ENCODE data around the gene RRP1B.
"Not testable (repeated sequence)": the region's sequence is repeated elsewhere in the genome, so short reads cannot be mapped to it uniquely, and the experiment has no call there.

RRP1B gene

DNA sequence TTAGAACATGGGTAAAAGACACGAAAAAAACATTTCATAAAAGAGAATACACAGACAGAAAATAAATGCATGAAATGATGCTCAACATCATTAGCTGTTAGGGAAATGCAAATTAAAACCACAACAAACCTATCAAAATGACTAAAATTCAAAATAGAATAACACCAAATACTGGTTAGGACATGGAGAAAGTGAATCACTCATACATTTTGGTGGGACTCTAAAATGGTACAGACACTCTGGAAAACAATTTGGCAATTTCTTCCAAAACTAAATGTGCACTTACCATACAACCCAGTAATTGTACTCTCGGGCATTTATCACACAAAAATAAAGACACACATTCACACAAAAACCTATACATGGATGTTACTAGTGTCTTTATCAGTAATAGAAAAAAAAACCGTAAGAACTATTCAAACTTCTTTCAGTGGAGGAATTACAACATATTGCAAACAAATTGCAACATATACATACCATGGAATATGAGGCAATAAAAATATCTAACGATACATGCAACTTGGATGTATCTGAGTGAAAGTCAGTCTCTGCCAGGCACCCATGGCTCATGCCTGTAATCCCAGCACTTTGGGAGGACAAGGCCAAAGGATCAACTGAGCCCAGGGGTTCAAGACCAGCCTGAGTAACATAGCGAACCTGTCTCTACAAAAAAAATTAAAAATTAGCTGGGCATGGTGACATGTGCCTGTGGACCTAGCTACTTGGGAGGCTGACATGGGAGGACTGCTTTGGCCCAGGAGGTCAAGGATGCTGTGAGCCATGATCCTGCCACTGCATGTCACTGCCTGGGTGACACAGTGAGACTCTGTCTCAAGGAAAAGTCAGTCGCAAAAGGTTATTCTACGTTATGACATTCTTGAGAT, 19.6 kb upstream of the RRP1B start:
- in situ Hi-C loops (cut with MboI; ENCODE audit: low sequenced_read_pairs): no loop called here

DNA sequence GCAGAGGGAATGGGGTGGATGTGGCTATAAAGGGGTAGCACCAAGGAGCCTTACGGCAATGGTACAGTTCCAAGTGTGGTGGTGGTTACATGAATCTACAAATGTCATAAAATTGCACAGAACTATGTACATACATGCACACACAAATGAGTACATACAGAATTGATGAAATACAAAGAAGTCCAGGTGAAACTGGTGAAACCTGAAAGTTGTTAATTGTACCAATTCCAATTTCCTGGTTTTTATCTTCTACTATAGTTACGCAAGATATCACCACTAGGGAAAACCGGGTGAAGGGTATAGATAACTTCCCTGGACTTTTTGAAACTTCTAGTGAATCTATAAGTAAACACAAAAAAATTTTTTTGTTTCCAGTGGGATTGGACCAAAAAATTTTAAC, 19.0 kb upstream of the RRP1B start:
- in situ Hi-C loops (cut with MboI; ENCODE audit: low sequenced_read_pairs): no loop called here

DNA sequence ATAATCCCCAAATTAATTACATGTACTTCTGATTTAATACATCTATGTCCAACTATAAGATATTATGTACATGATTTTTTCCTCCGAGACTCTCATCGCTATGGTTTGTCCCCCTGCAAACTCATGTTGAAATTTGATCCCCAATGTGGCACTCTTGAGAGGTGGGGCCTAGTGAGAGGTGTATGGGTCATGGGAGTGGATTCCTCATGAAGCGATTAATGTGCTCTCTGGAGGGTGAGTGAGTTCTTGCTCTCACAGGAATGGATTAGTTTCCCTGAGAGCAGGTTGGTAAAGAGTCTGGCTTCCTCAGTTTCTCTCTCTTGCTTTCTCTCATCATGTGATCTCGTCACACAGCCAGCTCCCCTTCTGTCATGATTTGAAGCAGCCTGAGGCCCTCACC, 16.2 kb upstream of the RRP1B start:
- in situ Hi-C loops (cut with MboI; ENCODE audit: low sequenced_read_pairs): no loop called here

DNA sequence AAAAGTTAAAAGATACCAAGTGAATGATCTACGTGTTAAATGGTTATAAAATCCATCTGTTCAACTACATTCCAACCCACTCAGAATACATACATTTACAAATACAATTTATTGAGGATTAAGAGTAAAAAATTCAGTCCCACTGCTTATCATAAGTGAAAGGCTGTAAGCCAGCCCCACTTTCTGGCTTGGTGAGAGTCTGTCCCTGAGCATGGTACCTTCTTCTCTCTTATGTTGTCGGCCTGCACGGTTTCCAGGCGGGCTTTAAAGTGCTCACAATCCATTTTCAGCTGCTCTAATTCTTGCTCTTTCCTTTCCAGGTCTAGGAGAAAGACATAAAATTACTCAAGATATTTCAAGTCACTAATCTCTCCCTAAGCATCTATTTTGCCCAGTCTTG, 15.3 kb upstream of the RRP1B start:
- in situ Hi-C loops (cut with MboI; ENCODE audit: low sequenced_read_pairs): no loop called here

DNA sequence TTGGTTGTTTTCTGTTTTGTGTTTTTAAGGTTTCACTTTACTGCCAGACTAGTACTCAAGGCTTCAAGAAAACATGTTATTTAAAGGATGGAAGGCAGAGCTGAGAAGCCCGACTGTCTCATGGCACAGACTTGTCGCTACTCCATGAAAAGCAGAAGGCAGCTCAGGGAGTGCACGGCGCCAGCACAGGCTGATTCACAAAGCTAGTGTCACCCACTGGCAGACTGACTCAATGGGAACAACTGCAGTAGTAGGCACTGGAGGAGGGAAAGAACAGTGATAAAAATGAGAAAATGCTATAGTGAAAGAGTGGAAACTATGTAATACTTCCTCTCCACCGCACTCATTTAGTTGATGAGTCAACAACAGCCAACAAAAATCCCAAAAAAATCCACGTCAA, 14.8 kb upstream of the RRP1B start:
- in situ Hi-C loops (cut with MboI; ENCODE audit: low sequenced_read_pairs): no loop called here

GRCh38 chr21:43645136-43645891, 14.0 kb upstream of the RRP1B start:
- in situ Hi-C loops (cut with MboI; ENCODE audit: low sequenced_read_pairs): no loop called here

DNA sequence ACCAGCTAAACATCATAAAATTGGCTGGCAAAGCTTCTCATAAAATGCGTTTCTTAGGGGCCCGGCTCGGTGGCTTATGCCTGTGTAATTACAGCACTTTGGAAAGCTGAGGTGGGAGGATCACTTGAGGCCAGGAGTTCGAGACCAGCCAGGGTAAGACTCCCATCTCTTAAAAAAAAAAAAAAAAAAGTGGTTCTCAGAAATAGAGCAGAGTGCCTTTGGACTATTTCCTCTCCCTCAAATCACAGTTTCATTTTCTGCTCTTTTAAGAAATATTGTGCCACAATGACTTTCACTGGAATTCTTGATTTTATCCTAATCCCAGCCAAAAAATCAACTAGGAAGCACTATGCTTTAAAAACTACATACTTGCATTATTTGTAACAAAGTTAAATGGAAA, 13.4 kb upstream of the RRP1B start:
- in situ Hi-C loops (cut with MboI; ENCODE audit: low sequenced_read_pairs): no loop called here

GRCh38 chr21:43646550-43647260, 12.7 kb upstream of the RRP1B start:
- in situ Hi-C loops (cut with MboI; ENCODE audit: low sequenced_read_pairs): no loop called here

DNA sequence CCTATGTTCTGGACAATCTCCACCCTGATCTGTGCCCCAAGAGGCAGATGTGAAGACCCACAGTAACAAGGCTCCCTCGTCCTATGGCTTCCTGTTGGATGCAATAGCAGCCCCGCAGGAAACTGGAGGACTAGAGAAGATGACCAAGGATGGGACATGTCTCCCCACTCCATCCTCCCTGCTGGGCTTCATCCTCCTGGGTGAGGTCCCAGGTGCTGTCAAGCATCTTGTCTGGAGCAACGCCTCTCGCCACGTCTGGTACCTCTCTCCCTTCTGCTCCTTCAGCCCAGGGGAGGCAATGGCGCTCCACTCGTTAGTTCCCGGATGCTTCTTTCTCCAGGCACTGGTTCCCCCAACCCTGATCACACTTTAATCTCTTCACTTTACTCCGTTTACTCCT, 11.2 kb upstream of the RRP1B start:
- in situ Hi-C loops (cut with MboI; ENCODE audit: low sequenced_read_pairs): no loop called here

GRCh38 chr21:43651926-43652325, 7.4 kb upstream of the RRP1B start:
- in situ Hi-C loops (cut with MboI; ENCODE audit: low sequenced_read_pairs): not testable (repeated sequence)

GRCh38 chr21:43652616-43653015, 6.7 kb upstream of the RRP1B start:
- in situ Hi-C loops (cut with MboI; ENCODE audit: low sequenced_read_pairs): no loop called here

- in situ Hi-C loops (cut with MboI; ENCODE audit: low sequenced_read_pairs): no loop called here
These were observed 5.7 kb upstream of the RRP1B start for GRCh38 chr21:43653626-43654025.

- in situ Hi-C loops (cut with MboI; ENCODE audit: low sequenced_read_pairs): no loop called here
These were observed 4.4 kb upstream of the RRP1B start for GRCh38 chr21:43654806-43655489.

GRCh38 chr21:43657355-43658087, 1.8 kb upstream of the RRP1B start:
- in situ Hi-C loops (cut with MboI; ENCODE audit: low sequenced_read_pairs): no loop called here

GRCh38 chr21:43658088-43658741, 1.1 kb upstream of the RRP1B start:
- in situ Hi-C loops (cut with MboI; ENCODE audit: low sequenced_read_pairs): no loop called here

DNA sequence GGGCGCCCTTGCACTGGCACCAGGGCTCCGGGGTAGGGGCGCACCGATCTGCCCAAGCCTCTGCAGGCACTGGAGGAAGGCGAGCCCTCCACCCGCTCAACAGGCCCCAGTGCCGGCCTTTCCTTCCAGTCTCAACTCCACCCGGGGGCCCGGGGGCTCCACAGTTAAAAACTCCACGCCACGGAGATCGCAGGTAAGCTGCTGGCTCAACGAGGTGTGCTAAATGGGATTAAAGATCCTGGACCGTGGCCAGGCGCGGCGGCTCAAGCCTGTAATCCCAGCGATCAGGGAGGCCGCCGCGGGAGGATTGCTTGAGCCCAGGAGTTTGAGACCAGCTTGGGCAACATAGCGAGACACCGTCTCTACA, 608 bp upstream of the RRP1B start:
- in situ Hi-C loops (cut with MboI; ENCODE audit: low sequenced_read_pairs): no loop called here

DNA sequence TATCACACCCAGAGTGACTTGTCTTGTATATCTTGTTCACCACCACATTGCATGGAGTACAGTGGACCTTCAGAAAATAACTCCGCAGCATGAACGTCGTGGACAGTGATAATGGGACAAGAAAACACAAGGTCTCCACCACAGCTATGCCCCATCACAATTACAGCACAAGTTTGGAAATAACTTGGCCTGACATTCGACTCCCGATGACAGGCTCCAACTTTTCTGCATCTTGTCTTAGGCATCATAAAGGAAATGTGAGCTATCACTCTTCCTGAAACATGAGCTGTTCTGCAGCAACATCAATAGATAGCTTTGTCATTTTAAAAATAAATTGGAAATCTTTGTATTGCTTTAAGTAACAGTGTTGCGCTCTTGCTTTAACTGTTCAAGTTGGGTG, 2.9 kb downstream of the RRP1B start:
- in situ Hi-C loops (cut with MboI; ENCODE audit: low sequenced_read_pairs): loop anchor here (10.0 kb wide), 1 partner anchor 63 kb away; no protein-coding TSS in a partner anchor

GRCh38 chr21:43663033-43663432, 3.7 kb downstream of the RRP1B start:
- in situ Hi-C loops (cut with MboI; ENCODE audit: low sequenced_read_pairs): loop anchor here (10.0 kb wide), 1 partner anchor 62 kb away; no protein-coding TSS in a partner anchor

DNA sequence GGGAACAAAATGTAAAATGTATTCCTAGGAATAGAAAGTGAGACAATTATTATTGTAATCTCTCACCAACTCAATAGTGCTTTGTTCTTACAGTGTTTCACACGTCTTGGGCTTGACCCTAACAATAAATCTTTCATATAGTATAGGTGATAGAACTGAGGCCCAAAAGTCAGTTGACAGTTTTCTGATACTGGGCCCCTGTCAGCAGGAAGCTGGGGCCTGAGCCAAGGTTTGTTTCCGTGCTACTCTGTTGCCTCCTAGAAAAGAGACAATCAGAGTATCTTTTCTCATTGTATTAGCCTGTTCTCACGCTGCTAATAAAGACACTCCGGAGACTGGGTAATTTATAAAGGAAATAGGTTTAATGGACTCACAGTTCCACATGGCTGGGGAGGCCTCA, 5.0 kb downstream of the RRP1B start:
- in situ Hi-C loops (cut with MboI; ENCODE audit: low sequenced_read_pairs): loop anchor here (10.0 kb wide), 1 partner anchor 60 kb away; no protein-coding TSS in a partner anchor

DNA sequence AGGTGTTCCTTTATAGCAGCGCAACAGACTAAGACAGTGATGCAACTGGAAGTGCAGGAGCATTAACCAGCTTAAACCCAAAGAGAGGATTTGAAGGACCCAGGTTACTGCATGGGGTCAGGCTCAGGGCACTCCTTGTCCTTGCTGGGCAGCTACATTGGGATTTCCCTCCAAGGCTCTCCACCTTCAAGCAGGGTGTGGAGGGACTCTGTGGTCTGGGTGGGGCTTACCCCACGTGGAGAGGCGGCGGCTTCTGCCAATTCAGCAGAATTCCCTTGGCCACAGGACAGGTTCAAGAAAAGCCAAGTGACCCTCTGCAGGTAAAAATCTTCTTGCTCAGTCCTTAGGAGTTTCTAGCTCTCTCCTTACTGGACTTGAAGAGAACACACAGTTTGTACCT, 6.5 kb downstream of the RRP1B start:
- in situ Hi-C loops (cut with MboI; ENCODE audit: low sequenced_read_pairs): loop anchor here (10.0 kb wide), 1 partner anchor 59 kb away; no protein-coding TSS in a partner anchor
